ENCODE data around the gene LMBR1.
"Not testable (repeated sequence)": the region's sequence is repeated elsewhere in the genome, so short reads cannot be mapped to it uniquely, and the experiment has no call there.

LMBR1 gene

GRCh38 chr7:156752367-156753228 is 140.4 kb downstream of the LMBR1 start:
- peak in 1 of 2 experiments; percentile 13 for DNase-seq

GRCh38 chr7:156751319-156751718 is 141.7 kb downstream of the LMBR1 start:
- no peak for DNase-seq

DNA sequence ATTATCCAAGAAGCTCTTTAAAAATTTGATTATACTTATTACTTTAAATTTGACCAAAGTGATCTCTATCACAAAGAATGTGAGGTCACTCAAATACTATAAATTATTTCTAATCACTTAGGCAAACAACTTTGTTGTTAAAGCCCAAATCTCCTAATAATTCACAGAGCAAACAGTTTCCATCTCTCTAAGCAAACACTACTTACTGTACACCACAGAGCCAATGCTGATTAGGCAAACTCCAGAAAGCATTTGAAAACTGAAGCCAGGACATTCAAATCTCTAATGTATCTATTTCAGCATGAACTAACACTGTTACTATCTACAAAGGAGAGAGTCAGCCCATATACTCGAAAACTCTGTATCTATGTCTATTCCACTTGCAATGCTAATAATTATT is 145.3 kb downstream of the LMBR1 start:
- DNase-seq, result peak; percentile 17 to 65

- no peak for DNase-seq
Measured at GRCh38 chr7:156746891-156747290, 146.1 kb downstream of the LMBR1 start.

GRCh38 chr7:156739596-156739995 is 153.4 kb downstream of the LMBR1 start:
- no peak for DNase-seq

- DNase-seq, result no peak
Measured at GRCh38 chr7:156735851-156736250, 157.1 kb downstream of the LMBR1 start.

DNA sequence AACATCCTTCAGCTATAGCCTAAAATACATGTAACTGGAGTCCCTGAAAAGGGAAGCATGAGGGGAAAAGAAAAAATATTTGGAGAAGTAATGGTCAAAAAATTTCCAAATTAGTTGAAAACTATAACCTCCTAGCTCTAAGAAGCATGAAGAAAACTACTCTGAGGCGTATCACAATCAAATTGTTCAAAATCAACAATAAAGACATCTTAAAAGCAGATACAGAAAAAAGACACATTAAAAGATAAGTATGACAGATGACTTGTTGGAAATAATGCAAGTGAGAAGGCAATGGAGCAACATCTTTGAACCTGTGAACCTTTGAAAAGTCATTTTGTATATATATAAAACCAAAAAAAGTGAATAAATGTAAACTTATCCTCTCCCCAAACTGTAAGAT is 159.3 kb downstream of the LMBR1 start:
- DNase-seq, result no peak

GRCh38 chr7:156732091-156732625 is 160.8 kb downstream of the LMBR1 start:
- no peak for DNase-seq

DNA sequence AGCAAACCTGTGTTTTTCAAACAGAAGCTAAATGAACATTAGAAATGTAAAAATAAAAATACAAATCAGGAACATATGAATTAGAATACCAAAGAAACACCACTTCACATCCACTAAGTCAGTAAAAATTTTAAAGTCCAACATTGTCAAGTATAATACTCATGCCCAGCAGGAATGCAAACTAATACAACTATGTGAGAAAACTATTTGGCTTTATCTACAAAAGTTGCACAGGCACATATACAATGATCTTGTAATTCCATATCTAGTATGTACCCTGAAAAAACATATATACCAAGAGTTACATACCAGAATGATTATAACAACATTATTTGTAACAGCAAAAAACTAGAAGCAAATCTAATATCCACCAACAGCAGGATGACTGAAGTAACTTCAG is 161.3 kb downstream of the LMBR1 start:
- DNase-seq, result no peak

DNA sequence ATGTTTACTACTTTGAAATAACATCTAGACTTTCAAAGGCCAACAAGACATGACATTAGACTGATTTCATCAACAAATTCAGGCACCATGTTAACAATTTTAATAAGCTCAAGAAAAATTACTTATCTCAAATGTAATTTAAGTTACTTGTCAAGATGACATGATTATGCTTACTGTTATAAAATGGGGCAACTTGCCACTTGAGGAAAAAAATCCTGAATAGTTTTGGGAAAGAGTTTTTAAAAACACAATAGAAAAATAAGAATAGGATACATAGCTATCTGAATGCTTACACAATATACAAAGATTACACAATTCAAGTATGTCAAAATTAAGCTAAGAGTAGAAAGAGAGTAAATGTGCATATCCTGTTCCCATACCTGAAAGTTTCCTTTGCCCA is 167.0 kb downstream of the LMBR1 start:
- DNase-seq, result no peak

DNA sequence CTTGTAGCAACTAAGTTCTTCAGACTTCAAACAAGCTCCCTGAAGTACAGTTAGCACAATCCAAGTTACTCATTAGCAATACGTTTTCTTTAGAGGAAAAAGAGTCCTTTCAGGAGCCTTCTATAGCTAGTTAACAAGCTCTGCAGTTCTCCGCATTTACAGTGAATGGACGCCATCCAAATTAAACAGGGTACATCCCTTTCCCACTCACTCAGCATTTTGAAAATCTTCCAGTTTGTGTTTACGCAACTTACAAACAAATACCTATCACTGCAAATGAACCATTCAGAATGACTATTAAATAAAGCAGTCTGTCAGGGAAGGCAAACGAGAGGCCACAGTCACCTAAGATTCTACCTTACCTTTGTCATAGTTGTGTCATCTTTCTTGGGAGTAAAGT is 167.9 kb downstream of the LMBR1 start:
- DNase-seq, result no peak

GRCh38 chr7:156722043-156722826 is 170.7 kb downstream of the LMBR1 start:
- no peak for DNase-seq

GRCh38 chr7:156703773-156704482 is 189.1 kb downstream of the LMBR1 start:
- DNase-seq, result no peak

DNA sequence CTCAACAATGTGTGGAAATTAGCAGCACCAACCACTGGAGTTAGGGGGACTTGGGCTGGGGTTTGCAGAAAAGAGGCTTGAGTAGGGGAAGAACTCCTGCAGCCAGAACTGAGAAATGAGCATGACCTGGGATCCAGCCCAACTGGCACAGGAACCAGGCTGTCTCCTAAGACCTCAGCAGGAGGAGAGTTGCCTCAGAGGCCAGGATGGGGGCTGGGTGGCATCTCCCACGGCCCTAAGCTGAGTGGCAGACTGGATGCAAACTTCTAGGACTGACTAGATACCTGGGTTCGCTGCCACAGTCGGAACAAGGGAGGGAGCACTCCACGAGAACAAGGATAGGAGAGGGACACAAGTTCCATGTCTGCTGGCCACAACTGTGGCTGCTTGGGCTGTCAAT is 189.8 kb downstream of the LMBR1 start:
- DNase-seq, result no peak

- no peak for DNase-seq
Measured at GRCh38 chr7:156702399-156702798, 190.6 kb downstream of the LMBR1 start.

- not testable (repeated sequence) for DNase-seq
Measured at GRCh38 chr7:156701787-156702186, 191.2 kb downstream of the LMBR1 start.

- not testable (repeated sequence) for DNase-seq
Measured at GRCh38 chr7:156698512-156698911, 194.5 kb downstream of the LMBR1 start.

DNA sequence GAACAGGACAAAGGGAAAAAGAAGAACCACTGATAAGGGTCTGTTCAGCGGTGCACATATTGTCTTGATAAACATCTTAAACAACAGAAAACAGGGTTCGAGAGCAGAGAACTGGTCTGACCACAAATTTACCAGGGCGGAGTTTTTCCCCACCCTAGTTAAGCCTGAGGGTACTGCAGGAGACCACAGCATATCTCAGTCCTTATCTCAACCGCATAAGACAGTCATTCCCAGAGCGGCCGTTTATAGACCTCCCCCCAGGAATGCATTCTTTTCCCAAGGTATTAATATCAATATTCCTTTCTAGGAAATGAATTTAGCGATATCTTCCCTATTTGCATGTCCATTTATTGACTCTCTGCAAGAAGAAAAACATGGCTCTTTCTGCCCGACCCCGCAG is 195.7 kb downstream of the LMBR1 start:
- DNase-seq, result peak in 1 of 2 experiments; percentile 3

DNA sequence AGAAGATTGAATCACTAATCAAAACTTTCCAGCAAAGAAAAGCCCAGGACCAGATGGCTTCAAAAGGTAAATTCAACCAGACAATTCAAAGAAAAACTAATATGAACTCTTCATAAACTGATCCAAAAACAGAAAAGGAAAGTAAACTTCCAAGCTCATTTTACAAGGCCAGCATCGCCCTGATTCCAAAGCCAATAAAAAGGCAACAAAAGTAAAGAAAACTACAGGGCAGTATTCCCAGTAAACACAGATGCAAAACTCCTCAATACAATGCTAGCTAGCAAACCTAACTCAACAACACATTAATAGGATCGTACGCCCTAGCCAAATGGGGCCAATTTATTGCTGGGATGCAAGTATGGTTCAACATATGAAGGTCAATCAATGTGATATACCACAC is 199.4 kb downstream of the LMBR1 start:
- no peak for DNase-seq

DNA sequence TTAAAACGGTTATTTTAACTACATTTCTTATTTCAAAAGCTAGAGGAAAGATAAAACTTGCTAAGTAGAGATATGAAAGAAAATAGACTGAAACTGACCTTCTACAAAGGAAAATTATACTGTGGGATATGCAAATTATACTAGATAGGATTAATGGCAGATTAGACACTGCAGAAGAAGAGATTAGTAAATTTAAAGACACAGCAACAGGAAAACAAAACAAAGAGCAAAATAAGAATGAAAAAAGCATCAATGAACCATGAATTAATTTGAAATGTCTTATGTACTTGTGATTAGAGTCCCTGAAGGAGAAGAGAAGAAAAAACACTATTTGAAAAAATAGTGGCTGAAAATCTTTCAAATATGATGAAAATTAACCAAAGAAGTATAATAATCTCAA is 200.1 kb downstream of the LMBR1 start:
- DNase-seq, result no peak

DNA sequence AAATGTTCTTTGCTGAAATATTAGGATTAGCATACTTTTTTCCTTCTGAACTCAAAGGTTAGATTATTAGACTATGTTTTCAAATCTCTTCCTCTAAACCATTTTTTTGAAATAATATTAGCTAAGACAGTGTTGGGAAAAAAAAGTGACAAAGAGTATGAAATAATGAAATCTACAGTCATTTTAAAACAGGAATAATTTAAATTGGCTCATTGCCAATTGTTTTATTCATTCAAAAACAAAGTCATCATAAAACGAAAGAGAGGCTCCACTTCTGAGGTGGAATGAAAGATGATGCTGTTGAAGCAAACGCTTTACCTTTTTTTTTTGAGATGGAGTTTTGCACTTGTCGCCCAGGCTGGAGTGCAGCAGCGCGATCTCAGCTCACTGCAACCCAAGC is 201.2 kb downstream of the LMBR1 start:
- no peak for DNase-seq

DNA sequence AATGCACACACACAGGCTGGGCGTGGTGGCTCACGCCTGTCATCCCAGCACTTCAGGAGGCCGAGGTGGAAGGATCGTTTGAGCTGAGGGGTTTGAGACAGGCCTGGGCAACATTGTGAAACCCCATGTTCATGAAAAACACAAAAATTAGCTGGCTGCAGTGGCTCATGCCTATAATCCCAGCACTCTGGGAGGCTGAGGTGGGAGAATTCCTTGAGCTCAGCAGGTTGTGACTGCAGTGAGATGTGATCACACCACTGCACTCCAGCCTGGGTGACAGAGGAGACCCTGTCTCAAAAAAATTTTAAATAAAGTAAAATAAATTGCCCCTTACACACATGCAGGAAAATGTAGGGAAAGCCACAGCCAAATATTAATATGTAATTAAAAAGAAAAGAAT is 208.3 kb downstream of the LMBR1 start:
- no peak for DNase-seq

DNA sequence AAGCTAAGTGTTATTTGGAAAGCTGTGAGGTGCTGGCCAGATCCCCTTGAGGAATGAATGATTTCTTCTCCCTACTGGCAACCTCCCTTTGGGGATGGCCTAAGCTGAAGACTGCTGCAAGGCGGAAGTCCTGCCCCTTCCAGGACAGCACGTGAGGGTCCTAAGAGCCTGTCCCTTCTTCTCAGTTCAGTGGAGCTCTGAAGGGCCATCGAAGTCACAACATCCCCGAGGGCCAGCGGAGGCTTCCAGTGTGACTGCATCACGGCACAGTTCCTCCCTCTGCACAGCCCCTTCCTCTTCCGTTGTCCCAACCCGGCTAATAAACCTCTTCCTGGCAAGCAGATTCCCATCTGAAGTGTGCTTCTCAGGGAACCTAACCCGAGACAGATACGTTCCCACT is 208.7 kb downstream of the LMBR1 start:
- no peak for DNase-seq

All from NCI-H526 (cell line).